Activated T-helper 1 cell treated with anti-CD3 and anti-CD28 coated beads, Interleukin-12 subunit alpha, Interleukin-12 subunit beta, Interleukin-2, Interleukin-4 antibody, amounts not matched to agents 30 ng/mL and 10 ng/mL and 1 ng/mL, durations not matched to agents 14 hours and 24 hours and 36 hours (primary cell): ENCODE results near the gene CDKAL1. TPM values are rescaled to one million over a fixed set of nuclear protein-coding genes. Genes with fewer than 3 reads are reported as not detected.

Source experiments
- DNase-seq: peaks from one replicate; pipeline ENCODE4 v3.0.0; 2021; ENCODE audit warnings: low spot score
- H3K27ac Mint-ChIP-seq: one replicate; pipeline ENCODE4 v1.8.0; 2021; ENCODE audit warnings: mild to moderate bottlenecking, mixed read lengths
- H3K27me3 Mint-ChIP-seq: one replicate; pipeline ENCODE4 v1.8.0; 2022; ENCODE audit warnings: mild to moderate bottlenecking, moderate library complexity, mixed read lengths; ENCODE audit not compliant: insufficient read depth
- H3K36me3 Mint-ChIP-seq: one replicate; pipeline ENCODE4 v1.8.0; 2021; ENCODE audit warnings: low read depth, mixed read lengths
- H3K4me1 Mint-ChIP-seq: one replicate; pipeline ENCODE4 v1.8.0; 2021; ENCODE audit warnings: low read depth, mixed read lengths
- H3K4me3 Mint-ChIP-seq: one replicate; pipeline ENCODE4 v1.8.0; 2021; ENCODE audit warnings: mild to moderate bottlenecking, moderate library complexity, mixed read lengths
- H3K9me3 Mint-ChIP-seq: one replicate; pipeline ENCODE4 v1.8.0; 2021; ENCODE audit warnings: mixed read lengths
- intact Hi-C: fragments of 100-400 bp; cut with micrococcal nuclease; formaldehyde crosslinking; loops from one replicate; pipeline ENCODE4 v1.15.1; 2024
- total RNA-seq: library from RNA; stranded (reverse); gene quantifications from 2 replicates; pipeline ENCODE4 v1.2.3, GENCODE V29; 2022

Gene CDKAL1
- total RNA-seq, 1 donor from 2014 or later, result 32.2 TPM

- intact Hi-C loops, result loop anchor here (2.0 to 10.0 kb wide), 3 partner anchors 30 to 282 kb away; no protein-coding TSS in a partner anchor
- Mint-ChIP-seq H3K27ac (no peak overlapping the region), H3K4me1 (peaks cover 27% of the 10 kb centered on the region), H3K36me3 (peaks cover 9% of the 10 kb centered on the region), H3K4me3 (no peak overlapping the region), H3K9me3 (no peaks in the 10 kb centered on the region), H3K27me3 (no peaks in the 10 kb centered on the region)
- no peak for DNase-seq
Measured at GRCh38 chr6:20846602-20847028, 312.4 kb downstream of the CDKAL1 start.

DNA sequence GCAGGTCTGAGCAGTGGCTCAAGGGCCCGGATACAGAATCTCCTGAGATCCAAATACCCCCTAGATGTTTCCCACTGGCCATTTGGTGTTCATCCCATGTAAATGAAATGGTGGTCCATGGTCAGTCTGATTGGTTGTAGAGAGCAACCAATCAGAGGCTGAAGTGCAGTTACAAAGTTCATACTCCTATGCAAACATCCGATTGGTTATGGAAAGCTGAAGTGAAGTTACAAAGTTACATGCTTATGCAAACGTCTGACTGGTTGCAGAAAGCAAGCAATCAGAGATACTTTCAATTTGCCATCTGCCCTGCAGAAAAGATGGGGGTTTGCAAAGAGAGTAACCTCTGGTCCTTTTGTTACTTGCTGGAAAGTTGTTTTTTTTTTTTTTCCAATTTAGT is 313.6 kb downstream of the CDKAL1 start:
- no peaks in the 10 kb centered on the region for H3K27me3 Mint-ChIP-seq
- peaks cover 27% of the 10 kb centered on the region for H3K4me1 Mint-ChIP-seq
- no peaks in the 10 kb centered on the region for H3K9me3 Mint-ChIP-seq
- intact Hi-C loops, result loop anchor here (2.0 to 10.0 kb wide), 3 partner anchors 29 to 283 kb away; no protein-coding TSS in a partner anchor
- H3K36me3 Mint-ChIP-seq, result peaks cover 9% of the 10 kb centered on the region
- no peak overlapping the region for H3K27ac Mint-ChIP-seq
- DNase-seq, result no peak
- H3K4me3 Mint-ChIP-seq, result no peak overlapping the region

GRCh38 chr6:20850686-20851416 is 316.6 kb downstream of the CDKAL1 start:
- no peak for DNase-seq
- peaks cover 9% of the 10 kb centered on the region for H3K36me3 Mint-ChIP-seq
- no peaks in the 10 kb centered on the region for H3K9me3 Mint-ChIP-seq
- intact Hi-C loops, result no loop called here
- no peak overlapping the region for H3K4me3 Mint-ChIP-seq
- peaks cover 24% of the 10 kb centered on the region for H3K4me1 Mint-ChIP-seq
- no peak overlapping the region for H3K27ac Mint-ChIP-seq
- H3K27me3 Mint-ChIP-seq, result no peaks in the 10 kb centered on the region

- no peak overlapping the region for H3K27ac Mint-ChIP-seq
- no peak overlapping the region for H3K4me3 Mint-ChIP-seq
- H3K27me3 Mint-ChIP-seq, result no peaks in the 10 kb centered on the region
- peaks cover 9% of the 10 kb centered on the region for H3K36me3 Mint-ChIP-seq
- no peaks in the 10 kb centered on the region for H3K9me3 Mint-ChIP-seq
- no peak for DNase-seq
- H3K4me1 Mint-ChIP-seq, result peaks cover 15% of the 10 kb centered on the region
- intact Hi-C loops, result no loop called here
Measured at GRCh38 chr6:20851795-20852194, 317.5 kb downstream of the CDKAL1 start.

DNA sequence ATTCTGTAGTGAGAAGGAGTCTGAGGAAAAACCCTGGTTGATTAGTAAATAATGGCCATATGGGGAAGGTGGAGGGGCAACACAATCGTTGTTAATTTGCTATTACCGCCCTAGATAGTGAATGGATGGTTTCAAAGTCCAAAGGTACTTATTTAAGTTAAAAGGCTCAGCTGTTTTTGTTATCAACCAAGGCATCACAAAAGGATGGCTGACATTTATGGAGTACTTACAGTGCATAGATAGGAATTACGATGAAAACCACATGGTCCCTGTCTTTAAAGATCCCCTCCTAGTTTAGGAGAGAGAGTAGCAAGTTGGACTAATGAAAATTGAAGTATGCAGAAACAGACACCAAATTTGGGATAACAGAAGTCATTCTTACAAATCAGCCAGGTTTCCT is 319.6 kb downstream of the CDKAL1 start:
- H3K27ac Mint-ChIP-seq, result no peak overlapping the region
- no peak for DNase-seq
- intact Hi-C loops, result no loop called here
- H3K36me3 Mint-ChIP-seq, result peaks cover 2% of the 10 kb centered on the region
- no peaks in the 10 kb centered on the region for H3K27me3 Mint-ChIP-seq
- no peaks in the 10 kb centered on the region for H3K9me3 Mint-ChIP-seq
- no peak overlapping the region for H3K4me3 Mint-ChIP-seq
- H3K4me1 Mint-ChIP-seq, result no peaks in the 10 kb centered on the region

GRCh38 chr6:20856681-20857288 is 322.5 kb downstream of the CDKAL1 start:
- Mint-ChIP-seq H3K9me3 (no peaks in the 10 kb centered on the region), H3K4me3 (no peak overlapping the region), H3K27me3 (no peaks in the 10 kb centered on the region), H3K4me1 (no peaks in the 10 kb centered on the region), H3K36me3 (no peaks in the 10 kb centered on the region), H3K27ac (no peak overlapping the region)
- no peak for DNase-seq
- intact Hi-C loops, result no loop called here

DNA sequence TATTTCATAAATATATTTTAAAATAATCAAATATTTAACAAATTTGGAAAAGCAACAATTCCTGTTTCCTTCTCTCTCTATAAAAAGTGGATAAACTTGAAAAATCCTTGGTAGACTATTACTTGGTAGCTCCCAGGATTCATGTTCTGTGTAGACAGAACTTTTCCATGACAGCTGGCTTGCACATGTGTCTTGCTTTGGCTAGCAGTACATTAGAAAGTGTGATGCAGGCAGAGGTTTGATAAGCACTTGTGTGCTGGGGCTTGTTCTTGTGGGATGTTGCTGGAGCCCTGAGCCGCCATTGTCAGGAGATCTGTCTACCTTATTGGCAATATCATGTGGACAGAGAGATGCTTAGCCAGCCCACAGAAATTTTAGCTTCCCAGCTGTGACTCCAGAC is 327.2 kb downstream of the CDKAL1 start:
- Mint-ChIP-seq H3K4me3 (no peak overlapping the region), H3K27me3 (no peaks in the 10 kb centered on the region), H3K36me3 (no peaks in the 10 kb centered on the region), H3K9me3 (no peaks in the 10 kb centered on the region), H3K4me1 (no peaks in the 10 kb centered on the region), H3K27ac (no peak overlapping the region)
- DNase-seq, result no peak
- intact Hi-C loops, result no loop called here

DNA sequence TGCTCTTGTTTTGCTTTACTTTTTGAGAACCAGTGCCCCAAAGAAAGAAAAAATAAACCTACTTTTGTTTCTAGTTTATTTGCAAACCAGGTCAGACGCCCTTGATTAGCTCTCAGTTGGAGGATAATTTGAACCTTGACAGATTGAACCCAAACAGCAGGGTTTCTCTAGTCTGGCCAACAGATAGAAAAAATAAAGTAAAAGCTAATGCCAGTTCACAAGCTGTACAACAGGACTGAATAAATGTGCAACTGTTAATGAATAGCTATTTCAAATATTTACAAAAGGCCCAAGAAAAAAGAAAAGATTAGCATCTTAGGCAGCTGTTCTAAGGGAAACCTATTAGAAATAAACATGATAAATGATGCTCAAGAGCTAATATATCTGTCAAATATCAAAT is 331.8 kb downstream of the CDKAL1 start:
- Mint-ChIP-seq H3K36me3 (no peaks in the 10 kb centered on the region), H3K27me3 (no peaks in the 10 kb centered on the region), H3K27ac (no peak overlapping the region), H3K4me1 (no peaks in the 10 kb centered on the region), H3K4me3 (no peak overlapping the region), H3K9me3 (no peaks in the 10 kb centered on the region)
- intact Hi-C loops, result no loop called here
- no peak for DNase-seq

- Mint-ChIP-seq H3K27ac (no peak overlapping the region), H3K27me3 (no peaks in the 10 kb centered on the region), H3K4me1 (no peaks in the 10 kb centered on the region), H3K4me3 (no peak overlapping the region), H3K36me3 (no peaks in the 10 kb centered on the region), H3K9me3 (no peaks in the 10 kb centered on the region)
- no peak for DNase-seq
- intact Hi-C loops, result no loop called here
Measured at GRCh38 chr6:20866935-20867703, 332.9 kb downstream of the CDKAL1 start.

- intact Hi-C loops, result no loop called here
- Mint-ChIP-seq H3K9me3 (no peaks in the 10 kb centered on the region), H3K27me3 (no peaks in the 10 kb centered on the region), H3K4me3 (no peak overlapping the region), H3K27ac (no peak overlapping the region), H3K4me1 (no peaks in the 10 kb centered on the region), H3K36me3 (no peaks in the 10 kb centered on the region)
- DNase-seq, result no peak
Measured at GRCh38 chr6:20868397-20869096, 334.3 kb downstream of the CDKAL1 start.

DNA sequence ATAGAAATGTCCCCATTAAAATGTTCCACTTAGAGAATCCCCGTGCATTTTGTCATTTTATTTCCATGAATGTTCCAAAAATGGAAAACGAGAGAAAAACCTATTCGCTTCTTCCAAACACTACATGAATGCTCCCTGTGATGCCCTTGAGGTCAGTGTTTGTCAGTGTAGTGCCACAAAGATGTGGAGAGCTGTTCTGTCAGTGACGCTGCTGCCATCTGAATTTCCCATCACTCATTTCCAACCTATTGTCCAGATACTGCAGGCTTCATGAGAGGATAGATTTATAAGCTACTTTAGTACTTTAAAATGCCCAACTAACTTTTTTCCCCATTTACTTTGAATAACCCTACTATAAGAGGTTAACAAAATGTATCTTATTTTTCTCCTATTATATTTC is 335.8 kb downstream of the CDKAL1 start:
- Mint-ChIP-seq H3K36me3 (no peaks in the 10 kb centered on the region), H3K27ac (no peak overlapping the region), H3K27me3 (no peaks in the 10 kb centered on the region), H3K4me3 (no peak overlapping the region), H3K9me3 (no peaks in the 10 kb centered on the region), H3K4me1 (no peaks in the 10 kb centered on the region)
- DNase-seq, result no peak
- intact Hi-C loops, result loop anchor here (10.0 kb wide), 1 partner anchor 565 kb away; no protein-coding TSS in a partner anchor

GRCh38 chr6:20870493-20870892 is 336.2 kb downstream of the CDKAL1 start:
- no peak overlapping the region for H3K4me3 Mint-ChIP-seq
- no peak overlapping the region for H3K27ac Mint-ChIP-seq
- H3K9me3 Mint-ChIP-seq, result no peaks in the 10 kb centered on the region
- H3K36me3 Mint-ChIP-seq, result no peaks in the 10 kb centered on the region
- no peaks in the 10 kb centered on the region for H3K27me3 Mint-ChIP-seq
- intact Hi-C loops, result loop anchor here (10.0 kb wide), 1 partner anchor 564 kb away; no protein-coding TSS in a partner anchor
- no peak for DNase-seq
- no peaks in the 10 kb centered on the region for H3K4me1 Mint-ChIP-seq
